K562 (cell line): Measurements from ENCODE around the gene PPEF2. TPM values are rescaled to one million over a fixed set of nuclear protein-coding genes. Genes with fewer than 3 reads are reported as not detected.
A peak's percentile ranks its signal among the peaks of the same experiment; 100 is the strongest.

ENCODE experiments used
- CSDE1 ChIP-seq, 2 experiments: fragments of 450-650 bp; IDR thresholded peaks; 2 replicates each; pipeline ENCODE4 v1.6.1; 2016; ENCODE audit warnings: mild to moderate bottlenecking in 1 of 2
- ELF2 ChIP-seq: fragments of 250-450 bp; sonication (Bioruptor Pico); IDR thresholded peaks from 2 replicates; pipeline ENCODE4 v1.5.0; 2021; ENCODE audit warnings: mild to moderate bottlenecking
- FOXK2 ChIP-seq, 2 experiments: fragments of 450-650 bp; IDR thresholded peaks in 1 of 2; conservative IDR thresholded peaks in 1 of 2; 2 replicates each; pipeline ENCODE4 v1.6.1; 2016; ENCODE audit warnings: low read depth in 2 of 2, mild to moderate bottlenecking in 1 of 2
- HCFC1 ChIP-seq: IDR thresholded peaks from 2 replicates; pipeline ENCODE4 v1.6.1; 2012; ENCODE audit warnings: low read depth, low read length, improper control_type of control experiment
- HMG20B ChIP-seq: fragments of 250-450 bp; sonication (Bioruptor Pico); IDR thresholded peaks from 2 replicates; pipeline ENCODE4 v1.5.0; 2021; ENCODE audit warnings: mild to moderate bottlenecking
- MAFG ChIP-seq: fragments of 450-650 bp; conservative IDR thresholded peaks from 2 replicates; pipeline ENCODE4 v1.6.1; 2016; ENCODE audit warnings: missing genetic modification characterization, missing compliant biosample characterization
- MAX ChIP-seq: sonication (generic); formaldehyde crosslinking; IDR thresholded peaks from 2 replicates; pipeline ENCODE4 v1.9.0; 2022; ENCODE audit warnings: mild to moderate bottlenecking, missing genetic modification reagents
- MTF1 ChIP-seq: fragments of 250-450 bp; sonication (Bioruptor Pico); IDR thresholded peaks from 2 replicates; pipeline ENCODE4 v1.9.0; 2021; ENCODE audit warnings: moderate library complexity, mild to moderate bottlenecking, inconsistent platforms, borderline replicate concordance
- NCOA4 ChIP-seq: fragments of 450-650 bp; IDR thresholded peaks from 2 replicates; pipeline ENCODE4 v1.6.1; 2018; ENCODE audit warnings: mild to moderate bottlenecking; ENCODE audit not compliant: partially characterized antibody
- POLR2G ChIP-seq: fragments of 200-400 bp; formaldehyde crosslinking; IDR thresholded peaks from 2 replicates; pipeline ENCODE4 v1.6.1; 2017; ENCODE audit warnings: low read depth, mild to moderate bottlenecking, antibody characterized with exemption, low read length, moderate library complexity
- POLR2H ChIP-seq: IDR thresholded peaks from 2 replicates; pipeline ENCODE4 v1.6.1; 2016; ENCODE audit warnings: missing genetic modification characterization, low read depth, mild to moderate bottlenecking, control low read depth, missing compliant biosample characterization, moderate library complexity
- RAD51 ChIP-seq: fragments of 450-650 bp; IDR thresholded peaks from 2 replicates; pipeline ENCODE4 v1.7.1; 2016; ENCODE audit warnings: low read depth, mild to moderate bottlenecking, borderline replicate concordance
- RB1 ChIP-seq: fragments of 450-650 bp; IDR thresholded peaks from 2 replicates; pipeline ENCODE4 v1.6.1; 2017; ENCODE audit warnings: low read depth, mild to moderate bottlenecking
- SMC3 ChIP-seq: conservative IDR thresholded peaks from 2 replicates; pipeline ENCODE4 v1.6.1; 2011; ENCODE audit warnings: low read depth, low read length, improper control_type of control experiment; ENCODE audit not compliant: insufficient read depth
- ZMIZ1 ChIP-seq, 2 experiments: fragments of 150-350 bp in 1 of 2; IDR thresholded peaks; 2 replicates each; pipeline ENCODE4 v1.6.1; 2012 to 2016; ENCODE audit warnings: low read depth in 2 of 2, low read length in 2 of 2, mild to moderate bottlenecking in 1 of 2, moderate library complexity in 1 of 2
- ZNF830 ChIP-seq: fragments of 250-450 bp; sonication (Bioruptor Pico); IDR thresholded peaks from 2 replicates; pipeline ENCODE4 v1.5.0; 2021; ENCODE audit warnings: mild to moderate bottlenecking
- polyA plus RNA-seq, 8 experiments: library from polyadenylated mRNA; depleted of rRNA in 4 of 8; stranded (reverse) in 5 of 8; unstranded in 3 of 8; fragments of >200 nt; fragmentation: Nextera tagmentation in 2 of 8; fragmentation: Illumina TruSeq in 1 of 8; extraction: Ambion mirVana in 2 of 8; extraction: Trizol in 1 of 8; gene quantifications; 2 replicates each; pipeline versions ENCODE4 v1.2.1 to v1.2.3, GENCODE V29; 2011 to 2014; ENCODE audit warnings: inconsistent platforms in 1 of 8, missing spikeins in 1 of 8
- total RNA-seq, 7 experiments: library from RNA; depleted of rRNA in 6 of 7; stranded (reverse); fragments of >200 nt in 6 of 7; fragmentation: Illumina TruSeq in 2 of 7; extraction: Trizol in 2 of 7; gene quantifications; 2 replicates each; pipeline versions ENCODE4 v1.2.1 to v1.2.3, GENCODE V29; 2011 to 2021; ENCODE audit warnings: low replicate concordance in 1 of 7
- TF ChIP-seq, protein P1 (sequence below): fragments of 250-450 bp; sonication (Bioruptor Pico); IDR thresholded peaks from 2 replicates; pipeline ENCODE4 v1.8.0; 2022; ENCODE audit warnings: inconsistent platforms, mild to moderate bottlenecking, moderate library complexity, borderline replicate concordance
- TF ChIP-seq, protein P2 (sequence below): fragments of 150-350 bp; conservative IDR thresholded peaks from 2 replicates; pipeline ENCODE4 v1.6.1; 2014; ENCODE audit warnings: low read length

The PPEF2 gene
- total and polyA plus RNA-seq, 9 of the 15 experiments (the other 6 are each of a cell fraction or from before 2014, with no cell fraction given) = not detected

GRCh38 chr4:75940692-75941253, 38.5 kb upstream of the PPEF2 start, which contains the start of gene NAAA (continued):
- TF ChIP-seq, protein P1, sequence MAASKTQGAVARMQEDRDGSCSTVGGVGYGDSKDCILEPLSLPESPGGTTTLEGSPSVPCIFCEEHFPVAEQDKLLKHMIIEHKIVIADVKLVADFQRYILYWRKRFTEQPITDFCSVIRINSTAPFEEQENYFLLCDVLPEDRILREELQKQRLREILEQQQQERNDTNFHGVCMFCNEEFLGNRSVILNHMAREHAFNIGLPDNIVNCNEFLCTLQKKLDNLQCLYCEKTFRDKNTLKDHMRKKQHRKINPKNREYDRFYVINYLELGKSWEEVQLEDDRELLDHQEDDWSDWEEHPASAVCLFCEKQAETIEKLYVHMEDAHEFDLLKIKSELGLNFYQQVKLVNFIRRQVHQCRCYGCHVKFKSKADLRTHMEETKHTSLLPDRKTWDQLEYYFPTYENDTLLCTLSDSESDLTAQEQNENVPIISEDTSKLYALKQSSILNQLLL (CRISPR knock-in tag) = no peak
- TF ChIP-seq MTF1 (CRISPR knock-in tag) = no peak
- no peak for TF ChIP-seq SMC3
- no peak for TF ChIP-seq ZNF830 (CRISPR knock-in tag)
- TF ChIP-seq ELF2 (CRISPR knock-in tag) = no peak
- TF ChIP-seq HMG20B (CRISPR knock-in tag) = no peak
- TF ChIP-seq NCOA4 = no peak
- no peak for TF ChIP-seq CSDE1 (IDR thresholded peaks at IDR 0.05)
- peak; percentile 72 for TF ChIP-seq POLR2G
- TF ChIP-seq, protein P2, sequence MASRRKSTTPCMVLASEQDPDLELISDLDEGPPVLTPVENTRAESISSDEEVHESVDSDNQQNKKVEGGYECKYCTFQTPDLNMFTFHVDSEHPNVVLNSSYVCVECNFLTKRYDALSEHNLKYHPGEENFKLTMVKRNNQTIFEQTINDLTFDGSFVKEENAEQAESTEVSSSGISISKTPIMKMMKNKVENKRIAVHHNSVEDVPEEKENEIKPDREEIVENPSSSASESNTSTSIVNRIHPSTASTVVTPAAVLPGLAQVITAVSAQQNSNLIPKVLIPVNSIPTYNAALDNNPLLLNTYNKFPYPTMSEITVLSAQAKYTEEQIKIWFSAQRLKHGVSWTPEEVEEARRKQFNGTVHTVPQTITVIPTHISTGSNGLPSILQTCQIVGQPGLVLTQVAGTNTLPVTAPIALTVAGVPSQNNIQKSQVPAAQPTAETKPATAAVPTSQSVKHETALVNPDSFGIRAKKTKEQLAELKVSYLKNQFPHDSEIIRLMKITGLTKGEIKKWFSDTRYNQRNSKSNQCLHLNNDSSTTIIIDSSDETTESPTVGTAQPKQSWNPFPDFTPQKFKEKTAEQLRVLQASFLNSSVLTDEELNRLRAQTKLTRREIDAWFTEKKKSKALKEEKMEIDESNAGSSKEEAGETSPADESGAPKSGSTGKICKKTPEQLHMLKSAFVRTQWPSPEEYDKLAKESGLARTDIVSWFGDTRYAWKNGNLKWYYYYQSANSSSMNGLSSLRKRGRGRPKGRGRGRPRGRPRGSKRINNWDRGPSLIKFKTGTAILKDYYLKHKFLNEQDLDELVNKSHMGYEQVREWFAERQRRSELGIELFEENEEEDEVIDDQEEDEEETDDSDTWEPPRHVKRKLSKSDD = no peak
- no peak for TF ChIP-seq ZMIZ1 (IDR thresholded peaks at IDR 0.05; ENCODE audit: low read depth in 2 of 2, low read length in 2 of 2)
- 0 out of 2 replicates have a peak, but pooled peaks have one; percentile 30 for TF ChIP-seq RB1
- no peak for TF ChIP-seq MAFG
- no peak for TF ChIP-seq HCFC1
- no peak for TF ChIP-seq RAD51
- TF ChIP-seq FOXK2 (conservative IDR thresholded peaks at IDR 0.05 in 1 of 2, IDR thresholded peaks at IDR 0.05 in 1 of 2; ENCODE audit: low read depth in 2 of 2) = no peak
- no peak for TF ChIP-seq POLR2H
- no peak for TF ChIP-seq MAX (CRISPR knock-in tag)
